ENCODE data around the gene KLHL12. TPM values are rescaled to one million over a fixed set of nuclear protein-coding genes. Genes with fewer than 3 reads are reported as not detected.
A peak's percentile ranks its signal among the peaks of the same experiment; 100 is the strongest.

The KLHL12 gene
- total RNA-seq, 1 donor from 2014 or later = 34.1 TPM

DNA sequence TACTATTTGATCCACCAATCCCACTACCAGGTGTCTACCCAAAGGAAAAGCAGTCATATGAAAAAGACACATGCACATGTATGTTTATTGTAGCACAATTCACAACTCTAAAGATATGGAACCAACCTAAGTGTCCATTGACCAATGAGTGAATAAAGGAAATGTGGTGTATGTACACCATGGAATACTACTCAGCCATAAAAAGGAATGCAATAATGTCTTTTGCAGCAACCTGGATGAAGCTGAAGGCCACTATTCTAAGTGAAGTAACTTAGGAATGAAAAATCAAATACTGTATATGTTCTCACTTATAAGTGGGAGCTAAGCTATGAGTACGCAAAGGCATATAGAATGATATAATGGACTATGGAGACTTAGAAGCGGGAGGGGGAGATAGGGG, 18.4 kb upstream of the KLHL12 start:
- no peak overlapping the region for H3K4me3 Mint-ChIP-seq (ENCODE audit: low read depth)
- TF ChIP-seq, protein P1, sequence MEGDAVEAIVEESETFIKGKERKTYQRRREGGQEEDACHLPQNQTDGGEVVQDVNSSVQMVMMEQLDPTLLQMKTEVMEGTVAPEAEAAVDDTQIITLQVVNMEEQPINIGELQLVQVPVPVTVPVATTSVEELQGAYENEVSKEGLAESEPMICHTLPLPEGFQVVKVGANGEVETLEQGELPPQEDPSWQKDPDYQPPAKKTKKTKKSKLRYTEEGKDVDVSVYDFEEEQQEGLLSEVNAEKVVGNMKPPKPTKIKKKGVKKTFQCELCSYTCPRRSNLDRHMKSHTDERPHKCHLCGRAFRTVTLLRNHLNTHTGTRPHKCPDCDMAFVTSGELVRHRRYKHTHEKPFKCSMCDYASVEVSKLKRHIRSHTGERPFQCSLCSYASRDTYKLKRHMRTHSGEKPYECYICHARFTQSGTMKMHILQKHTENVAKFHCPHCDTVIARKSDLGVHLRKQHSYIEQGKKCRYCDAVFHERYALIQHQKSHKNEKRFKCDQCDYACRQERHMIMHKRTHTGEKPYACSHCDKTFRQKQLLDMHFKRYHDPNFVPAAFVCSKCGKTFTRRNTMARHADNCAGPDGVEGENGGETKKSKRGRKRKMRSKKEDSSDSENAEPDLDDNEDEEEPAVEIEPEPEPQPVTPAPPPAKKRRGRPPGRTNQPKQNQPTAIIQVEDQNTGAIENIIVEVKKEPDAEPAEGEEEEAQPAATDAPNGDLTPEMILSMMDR (IDR thresholded peaks at IDR 0.05; ENCODE audit: unreplicated experiment) = no peak
- peaks cover 32% of the 10 kb centered on the region for H3K36me3 Mint-ChIP-seq (ENCODE audit: insufficient read depth)
- no peak overlapping the region for H3K27ac Mint-ChIP-seq
- H3K27me3 Mint-ChIP-seq = no peaks in the 10 kb centered on the region
- H3K9me3 Mint-ChIP-seq (ENCODE audit: low read depth) = no peaks in the 10 kb centered on the region
- DNase-seq (ENCODE audit: low spot score, unreplicated experiment) = no peak
- H3K4me1 Mint-ChIP-seq (ENCODE audit: low read depth) = no peaks in the 10 kb centered on the region

GRCh38 chr1:202944438-202944921, 17.4 kb upstream of the KLHL12 start:
- Mint-ChIP-seq H3K4me3 (ENCODE audit: low read depth) (no peak overlapping the region), H3K27me3 (no peaks in the 10 kb centered on the region), H3K27ac (peak overlapping the region; percentile 37), H3K4me1 (ENCODE audit: low read depth) (no peaks in the 10 kb centered on the region), H3K9me3 (ENCODE audit: low read depth) (no peaks in the 10 kb centered on the region), H3K36me3 (ENCODE audit: insufficient read depth) (peaks cover 31% of the 10 kb centered on the region)
- TF ChIP-seq, protein P1 (IDR thresholded peaks at IDR 0.05; ENCODE audit: unreplicated experiment) = no peak
- no peak for DNase-seq (ENCODE audit: low spot score, unreplicated experiment)

- no peak for DNase-seq (ENCODE audit: low spot score, unreplicated experiment)
- Mint-ChIP-seq H3K4me3 (ENCODE audit: low read depth) (no peak overlapping the region), H3K27ac (no peak overlapping the region), H3K36me3 (ENCODE audit: insufficient read depth) (peaks cover 24% of the 10 kb centered on the region), H3K4me1 (ENCODE audit: low read depth) (no peaks in the 10 kb centered on the region), H3K27me3 (no peaks in the 10 kb centered on the region), H3K9me3 (ENCODE audit: low read depth) (no peaks in the 10 kb centered on the region)
- TF ChIP-seq, protein P1 (IDR thresholded peaks at IDR 0.05; ENCODE audit: unreplicated experiment) = no peak
Measured at GRCh38 chr1:202942426-202942825, 15.4 kb upstream of the KLHL12 start.

DNA sequence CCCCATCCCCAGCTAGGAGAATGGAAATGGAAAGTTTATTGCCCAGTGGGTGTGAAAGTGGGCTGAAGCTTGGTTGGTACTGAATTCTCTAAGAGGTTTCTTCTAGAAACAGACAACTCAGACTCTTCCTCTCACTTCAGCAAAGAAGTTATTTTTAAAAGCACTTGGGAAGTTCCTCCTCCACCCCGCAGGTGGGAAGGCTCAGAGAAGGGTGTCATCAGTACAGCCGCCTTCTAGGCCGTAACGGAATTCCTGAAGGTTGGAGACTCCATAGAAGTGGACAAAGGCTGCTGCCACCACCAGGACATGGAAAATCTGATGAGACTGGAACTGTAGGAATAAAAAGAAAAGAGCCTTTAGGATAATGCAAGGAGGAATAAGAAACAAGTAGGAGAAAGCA, 14.3 kb upstream of the KLHL12 start:
- DNase-seq (ENCODE audit: low spot score, unreplicated experiment) = no peak
- Mint-ChIP-seq H3K4me3 (ENCODE audit: low read depth) (no peak overlapping the region), H3K9me3 (ENCODE audit: low read depth) (no peaks in the 10 kb centered on the region), H3K27me3 (no peaks in the 10 kb centered on the region), H3K36me3 (ENCODE audit: insufficient read depth) (peaks cover 23% of the 10 kb centered on the region), H3K27ac (no peak overlapping the region), H3K4me1 (ENCODE audit: low read depth) (no peaks in the 10 kb centered on the region)
- TF ChIP-seq, protein P1 (IDR thresholded peaks at IDR 0.05; ENCODE audit: unreplicated experiment) = no peak

GRCh38 chr1:202940561-202940960, 13.5 kb upstream of the KLHL12 start:
- H3K27ac Mint-ChIP-seq = no peak overlapping the region
- no peaks in the 10 kb centered on the region for H3K9me3 Mint-ChIP-seq (ENCODE audit: low read depth)
- H3K27me3 Mint-ChIP-seq = no peaks in the 10 kb centered on the region
- peaks cover 18% of the 10 kb centered on the region for H3K36me3 Mint-ChIP-seq (ENCODE audit: insufficient read depth)
- no peaks in the 10 kb centered on the region for H3K4me1 Mint-ChIP-seq (ENCODE audit: low read depth)
- no peak for DNase-seq (ENCODE audit: low spot score, unreplicated experiment)
- H3K4me3 Mint-ChIP-seq (ENCODE audit: low read depth) = no peak overlapping the region
- TF ChIP-seq, protein P1 (IDR thresholded peaks at IDR 0.05; ENCODE audit: unreplicated experiment) = no peak
